T-helper 2 cell treated with Interferon-gamma antibody and Interleukin-4, amounts not matched to agents 100 ng/mL and 5 ng/mL, for 36 hours (primary cell): Measurements from ENCODE around the gene FRMPD4. TPM values are rescaled to one million over a fixed set of nuclear protein-coding genes. Genes with fewer than 3 reads are reported as not detected.

Experiments used
- intact Hi-C: fragments of 100-400 bp; cut with micrococcal nuclease; formaldehyde crosslinking; loops from one replicate; pipeline ENCODE4 v1.15.1; 2023
- total RNA-seq: library from RNA; stranded (reverse); gene quantifications from 2 replicates; pipeline ENCODE4 v1.2.3, GENCODE V29; 2022

FRMPD4 gene
- total RNA-seq, 1 donor from 2014 or later = not detected

DNA sequence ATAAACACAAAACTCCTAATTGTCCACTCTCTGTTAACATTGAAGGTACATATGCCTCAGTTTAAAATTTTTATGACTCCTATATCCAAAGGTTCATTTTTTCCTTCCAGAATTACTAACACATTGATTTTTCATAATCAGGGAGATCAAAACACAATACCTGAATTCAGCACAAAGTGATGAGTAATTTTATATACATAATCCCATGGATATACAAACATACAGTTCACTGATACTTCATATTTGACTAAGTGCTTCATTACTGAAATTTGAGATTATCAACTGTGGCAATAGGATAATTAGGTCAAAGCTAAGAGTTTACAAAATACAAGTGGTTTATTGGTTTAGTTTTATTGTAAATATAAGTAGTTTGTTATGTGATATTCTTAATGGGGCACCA lies 476.8 kb downstream of the FRMPD4 start:
- intact Hi-C loops = no loop called here

DNA sequence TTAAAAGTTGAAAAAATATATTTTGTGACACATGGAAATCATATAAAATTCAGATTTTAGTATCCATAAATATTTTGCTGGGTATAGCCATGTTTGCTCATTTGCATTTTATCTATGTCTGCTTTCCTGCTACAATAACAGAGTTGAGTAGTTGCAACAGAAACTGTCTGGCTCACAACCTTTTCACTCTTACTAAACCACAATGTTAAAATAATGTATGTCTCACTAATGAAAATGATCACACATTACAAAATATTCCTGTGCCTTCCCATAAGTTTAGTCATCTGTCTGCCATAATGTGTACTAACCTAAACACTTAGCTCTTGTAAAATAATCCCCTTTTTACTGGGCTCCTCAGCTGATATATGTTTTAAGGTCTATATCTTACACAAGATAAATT lies 479.0 kb downstream of the FRMPD4 start:
- intact Hi-C loops = no loop called here

GRCh38 chrX:12647230-12647629 lies 509.0 kb downstream of the FRMPD4 start:
- intact Hi-C loops = no loop called here

- intact Hi-C loops = no loop called here
These were observed 510.7 kb downstream of the FRMPD4 start for GRCh38 chrX:12648995-12649394.

DNA sequence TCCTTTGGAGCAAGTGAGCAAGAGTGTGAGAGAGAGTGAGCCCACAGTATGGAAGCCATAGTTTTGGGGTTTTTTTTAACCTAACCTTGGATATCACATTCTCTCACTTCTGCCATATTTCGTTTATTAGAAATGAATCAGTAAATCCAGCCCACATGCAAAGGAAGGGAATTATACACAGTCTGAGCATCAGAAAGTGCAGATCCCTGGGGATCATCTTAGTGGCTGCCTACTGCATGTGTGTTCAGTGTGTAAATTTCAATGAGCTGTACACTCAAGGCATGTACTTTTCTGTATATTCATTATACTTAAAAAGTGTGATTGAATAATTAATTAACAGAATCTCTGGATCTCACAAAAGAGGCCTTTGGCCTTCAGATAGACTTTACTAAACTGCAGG lies 519.2 kb downstream of the FRMPD4 start:
- intact Hi-C loops = no loop called here

GRCh38 chrX:12657881-12658280 lies 519.6 kb downstream of the FRMPD4 start:
- intact Hi-C loops = no loop called here

DNA sequence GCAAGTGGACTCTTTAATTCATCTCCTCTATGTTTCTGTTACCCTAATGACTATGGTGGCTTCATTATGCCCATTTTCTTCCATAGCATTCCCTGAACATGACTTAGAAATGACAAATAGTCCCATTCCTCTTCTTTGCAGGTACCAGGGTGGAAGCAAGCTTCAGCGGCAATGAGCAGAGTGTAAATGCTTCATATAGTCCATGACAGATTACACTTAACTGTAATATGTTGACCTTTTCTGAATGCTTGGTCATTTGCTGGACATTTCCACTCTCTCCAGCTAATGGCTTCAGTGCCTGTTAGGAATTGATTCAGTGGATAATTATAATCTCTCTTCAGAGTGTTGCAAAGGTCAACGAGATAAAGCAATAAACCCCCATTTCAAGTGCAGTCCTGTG lies 523.2 kb downstream of the FRMPD4 start:
- intact Hi-C loops = no loop called here

GRCh38 chrX:12672367-12673106 lies 534.3 kb downstream of the FRMPD4 start:
- intact Hi-C loops = no loop called here

- intact Hi-C loops = no loop called here
These were observed 535.2 kb downstream of the FRMPD4 start for GRCh38 chrX:12673487-12673886.

DNA sequence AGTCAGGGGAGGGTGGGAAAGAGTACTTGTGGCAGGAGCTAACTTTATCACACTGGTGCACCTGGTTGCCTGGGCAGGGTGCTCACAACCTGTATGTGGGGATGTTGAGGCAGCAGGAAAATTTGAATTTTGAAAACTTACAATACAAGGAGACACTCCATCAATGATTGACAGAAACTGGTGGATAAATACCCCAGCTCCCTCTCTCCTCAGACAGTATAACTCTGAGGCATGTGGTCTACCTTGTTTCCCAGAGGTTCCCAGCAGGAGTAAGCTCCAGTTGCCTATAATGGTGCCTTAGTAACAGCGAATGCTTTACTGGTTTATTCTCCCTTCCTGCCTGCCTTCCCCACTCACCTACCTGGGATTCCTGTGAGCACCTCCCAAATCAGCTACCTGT lies 541.2 kb downstream of the FRMPD4 start:
- intact Hi-C loops = no loop called here

DNA sequence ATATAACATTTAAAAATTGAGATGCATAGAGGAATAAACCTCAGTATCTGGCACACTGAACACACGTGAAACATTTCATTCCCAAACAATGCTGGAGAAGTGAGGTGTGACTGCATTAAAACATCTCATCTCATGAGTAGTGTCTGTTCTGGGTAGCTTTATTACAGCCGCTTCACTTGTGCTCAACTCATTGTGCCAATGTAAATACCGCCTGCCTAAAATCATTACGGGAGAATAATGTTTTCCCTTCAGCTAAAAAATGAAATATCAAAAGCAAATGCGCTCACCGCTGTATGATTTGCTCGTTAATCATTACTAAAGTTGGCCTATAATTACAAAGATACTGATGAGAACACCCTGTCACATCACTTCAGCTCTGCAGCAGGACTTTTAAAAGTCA lies 542.8 kb downstream of the FRMPD4 start:
- intact Hi-C loops = no loop called here

DNA sequence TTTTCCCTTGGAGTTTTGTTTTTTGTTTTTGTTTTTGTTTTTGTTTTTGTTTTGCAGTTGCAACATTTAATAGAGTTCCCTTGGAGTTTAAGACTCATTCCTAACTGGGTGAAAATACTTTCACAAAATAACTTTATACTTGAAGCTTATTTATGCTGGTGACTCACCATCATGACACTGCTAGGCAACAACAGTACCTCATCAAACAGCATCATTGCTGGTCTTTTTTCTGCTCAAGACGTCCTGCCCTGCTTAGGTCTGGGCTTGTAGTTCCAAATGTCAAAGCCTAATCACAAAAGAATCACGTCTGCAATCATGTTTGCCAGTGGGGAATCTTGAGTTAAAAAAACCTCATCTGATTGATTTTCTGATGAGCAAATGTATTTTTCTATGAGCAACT lies 547.3 kb downstream of the FRMPD4 start:
- intact Hi-C loops = no loop called here

- intact Hi-C loops = no loop called here
These were observed 548.1 kb downstream of the FRMPD4 start for GRCh38 chrX:12686331-12686730.

GRCh38 chrX:12690646-12691045 lies 552.4 kb downstream of the FRMPD4 start:
- intact Hi-C loops = no loop called here

GRCh38 chrX:12693754-12694153 lies 555.5 kb downstream of the FRMPD4 start:
- intact Hi-C loops = no loop called here

GRCh38 chrX:12700745-12701144 lies 562.5 kb downstream of the FRMPD4 start:
- intact Hi-C loops = loop anchor here (5.0 kb wide), 1 partner anchor 192 kb away; no protein-coding TSS in a partner anchor

GRCh38 chrX:12701628-12702027 lies 563.4 kb downstream of the FRMPD4 start:
- intact Hi-C loops = loop anchor here (5.0 kb wide), 1 partner anchor 191 kb away; no protein-coding TSS in a partner anchor

DNA sequence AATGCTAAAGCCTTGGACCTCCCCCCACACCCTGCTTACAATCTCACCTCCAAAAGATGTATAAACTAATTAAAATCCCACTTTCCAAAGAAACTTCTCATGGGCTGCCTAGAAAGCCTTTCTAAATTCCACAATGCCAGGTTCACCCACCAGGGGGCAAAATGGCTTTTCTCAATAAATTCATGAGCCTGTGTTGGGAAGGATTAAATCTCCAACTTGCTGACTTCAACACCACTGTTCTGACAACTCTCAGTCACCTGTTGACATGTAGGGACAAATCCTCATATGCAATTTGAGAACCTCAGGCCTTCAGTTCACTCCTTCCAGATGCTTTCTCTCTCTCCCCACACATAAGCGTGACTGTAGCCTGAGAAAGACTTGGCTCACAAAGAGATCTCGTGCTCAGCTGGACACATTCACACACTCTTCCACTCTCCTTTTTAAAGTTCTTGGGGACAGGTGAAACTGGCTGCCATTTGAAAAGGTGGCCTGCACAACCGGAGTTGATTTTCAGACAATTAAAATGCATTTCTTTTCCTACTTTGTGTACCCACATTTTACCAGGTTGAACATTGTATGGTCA lies 564.3 kb downstream of the FRMPD4 start:
- intact Hi-C loops = loop anchor here (5.0 kb wide), 1 partner anchor 190 kb away; no protein-coding TSS in a partner anchor

GRCh38 chrX:12704706-12705105 lies 566.4 kb downstream of the FRMPD4 start:
- intact Hi-C loops = loop anchor here (5.0 kb wide), 1 partner anchor 188 kb away; no protein-coding TSS in a partner anchor

GRCh38 chrX:12709047-12709446 lies 570.8 kb downstream of the FRMPD4 start:
- intact Hi-C loops = no loop called here

DNA sequence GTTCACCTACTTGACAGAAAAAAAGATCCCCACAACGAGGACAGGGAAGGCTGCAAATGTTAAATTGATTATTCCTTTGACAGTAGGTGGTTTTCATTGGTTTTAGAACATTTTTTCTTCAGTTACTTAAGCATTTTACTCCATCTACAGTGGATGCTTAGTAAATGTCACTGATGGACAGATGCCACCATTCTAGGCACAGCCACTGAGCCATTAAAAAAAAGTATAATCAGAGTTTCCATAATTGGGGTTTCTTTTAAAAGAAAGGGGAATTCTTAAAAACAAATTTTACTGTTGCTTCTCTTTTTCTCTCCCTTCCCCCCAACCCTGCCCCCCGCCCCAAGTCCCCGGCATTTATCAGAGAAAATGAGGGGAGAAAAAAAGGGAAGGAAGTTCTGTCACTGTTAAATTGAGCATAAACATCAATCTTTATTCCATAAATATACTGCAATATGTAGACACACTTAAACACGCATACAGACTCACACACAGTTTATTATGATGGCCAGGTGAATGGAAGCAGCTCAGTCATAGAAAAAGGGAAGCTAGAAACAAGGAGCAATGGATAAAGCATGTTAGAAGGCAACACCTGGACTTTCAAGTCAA lies 573.3 kb downstream of the FRMPD4 start:
- intact Hi-C loops = no loop called here

DNA sequence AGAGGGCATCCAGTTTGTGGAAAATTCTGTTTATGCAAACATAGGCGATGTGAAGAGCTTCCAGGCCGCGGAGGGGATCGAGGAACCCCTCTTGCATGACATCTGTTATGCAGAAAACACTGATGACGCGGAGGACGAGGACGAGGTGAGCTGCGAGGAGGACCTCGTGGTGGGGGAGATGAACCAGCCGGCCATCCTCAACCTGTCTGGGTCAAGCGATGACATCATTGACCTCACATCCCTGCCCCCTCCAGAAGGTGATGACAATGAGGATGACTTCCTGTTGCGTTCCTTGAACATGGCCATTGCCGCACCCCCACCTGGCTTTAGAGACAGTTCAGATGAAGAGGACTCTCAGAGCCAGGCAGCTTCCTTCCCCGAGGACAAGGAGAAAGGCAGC lies 578.3 kb downstream of the FRMPD4 start:
- intact Hi-C loops = no loop called here

GRCh38 chrX:12719837-12720236 lies 581.6 kb downstream of the FRMPD4 start:
- intact Hi-C loops = no loop called here
